SJCRH30 (cell line): Measurements from ENCODE around the gene TREML1. TPM values are rescaled to one million over a fixed set of nuclear protein-coding genes. Genes with fewer than 3 reads are reported as not detected.

Experiments
- DNase-seq, 2 experiments: peaks; one replicate each; pipeline ENCODE4 v3.0.0-alpha.2; 2015 to 2020
- H3K27ac ChIP-seq: fragments of 250-450 bp; sonication (Bioruptor Pico); 2 replicates; pipeline ENCODE4 v1.5.1; 2020; ENCODE audit warnings: mild to moderate bottlenecking, moderate library complexity
- H3K27me3 ChIP-seq: fragments of 250-450 bp; sonication (Bioruptor Pico); 2 replicates; pipeline ENCODE4 v1.5.1; 2020; ENCODE audit warnings: mild to moderate bottlenecking, moderate library complexity
- H3K36me3 ChIP-seq: fragments of 250-450 bp; sonication (Bioruptor Pico); 2 replicates; pipeline ENCODE4 v1.5.1; 2020; ENCODE audit warnings: mild to moderate bottlenecking, moderate library complexity
- H3K4me1 ChIP-seq: fragments of 250-450 bp; sonication (Bioruptor Pico); 2 replicates; pipeline ENCODE4 v1.5.1; 2020; ENCODE audit warnings: mild to moderate bottlenecking, moderate library complexity
- H3K4me3 ChIP-seq: fragments of 250-450 bp; sonication (Bioruptor Pico); 2 replicates; pipeline ENCODE4 v1.5.1; 2020; ENCODE audit warnings: mild to moderate bottlenecking, moderate library complexity
- H3K9me3 ChIP-seq: fragments of 250-450 bp; sonication (Bioruptor Pico); replicated peaks from 2 replicates; pipeline ENCODE4 v1.5.1; 2020; ENCODE audit warnings: mild to moderate bottlenecking, moderate library complexity
- total RNA-seq: library from RNA; depleted of rRNA; stranded (reverse); fragments of >200 nt; shearing (Covaris generic); gene quantifications from 2 replicates; pipeline ENCODE4 v1.2.3, GENCODE V29; 2014

TREML1 gene
- total RNA-seq, 1 experiment from 2014 or later, result not detected

- H3K9me3 ChIP-seq, result no peaks in the 10 kb centered on the region
- no peaks in the 10 kb centered on the region for H3K27me3 ChIP-seq
- H3K4me1 ChIP-seq, result peaks cover 16% of the 10 kb centered on the region
- no peak for DNase-seq
- no peaks in the 10 kb centered on the region for H3K36me3 ChIP-seq
- H3K27ac ChIP-seq, result no peak overlapping the region
- H3K4me3 ChIP-seq, result no peak overlapping the region
Measured at GRCh38 chr6:41164551-41165120, 10.5 kb upstream of the TREML1 start.

GRCh38 chr6:41163419-41163717 is 9.2 kb upstream of the TREML1 start:
- Histone ChIP-seq H3K4me3 (no peak overlapping the region), H3K27ac (no peak overlapping the region), H3K9me3 (no peaks in the 10 kb centered on the region), H3K27me3 (no peaks in the 10 kb centered on the region), H3K36me3 (no peaks in the 10 kb centered on the region), H3K4me1 (peaks cover 27% of the 10 kb centered on the region)
- DNase-seq, result peak; percentile 51 to 69

GRCh38 chr6:41162687-41163418 is 8.7 kb upstream of the TREML1 start, which contains the start of gene TREM2:
TSS of gene TREM2 (minus strand) at chr6:41163116. CDS start at chr6:41163082, 34 bp downstream.
- no peaks in the 10 kb centered on the region for H3K27me3 ChIP-seq
- no peak for DNase-seq
- H3K4me3 ChIP-seq, result no peak within 1 kb of the TSS

GRCh38 chr6:41161851-41162552 is 7.9 kb upstream of the TREML1 start:
- no peak overlapping the region for H3K27ac ChIP-seq
- H3K4me3 ChIP-seq, result no peak overlapping the region
- no peaks in the 10 kb centered on the region for H3K36me3 ChIP-seq
- H3K27me3 ChIP-seq, result no peaks in the 10 kb centered on the region
- H3K4me1 ChIP-seq, result peaks cover 29% of the 10 kb centered on the region
- H3K9me3 ChIP-seq, result no peaks in the 10 kb centered on the region
- no peak for DNase-seq

More at GRCh38 chr6:41162687-41163418, 8.7 kb upstream of the TREML1 start, which contains the start of gene TREM2:
- Histone ChIP-seq H3K27ac (no peak within 1 kb of the TSS), H3K4me1 (peaks cover 29% of the 10 kb centered on the region), H3K36me3 (no peaks in the 10 kb centered on the region), H3K9me3 (no peaks in the 10 kb centered on the region)

GRCh38 chr6:41161380-41161779 is 7.2 kb upstream of the TREML1 start:
- no peak overlapping the region for H3K4me3 ChIP-seq
- H3K27ac ChIP-seq, result no peak overlapping the region
- DNase-seq, result no peak
- H3K4me1 ChIP-seq, result peaks cover 29% of the 10 kb centered on the region
- no peaks in the 10 kb centered on the region for H3K36me3 ChIP-seq
- no peaks in the 10 kb centered on the region for H3K27me3 ChIP-seq
- no peaks in the 10 kb centered on the region for H3K9me3 ChIP-seq

- no peak overlapping the region for H3K4me3 ChIP-seq
- no peaks in the 10 kb centered on the region for H3K27me3 ChIP-seq
- H3K4me1 ChIP-seq, result peaks cover 29% of the 10 kb centered on the region
- no peak overlapping the region for H3K27ac ChIP-seq
- no peak for DNase-seq
- H3K36me3 ChIP-seq, result no peaks in the 10 kb centered on the region
- H3K9me3 ChIP-seq, result no peaks in the 10 kb centered on the region
Measured at GRCh38 chr6:41160933-41161332, 6.8 kb upstream of the TREML1 start.

GRCh38 chr6:41159415-41160082 is 5.4 kb upstream of the TREML1 start:
- Histone ChIP-seq H3K27me3 (no peaks in the 10 kb centered on the region), H3K27ac (peak overlapping the region; percentile 52), H3K4me1 (peaks cover 38% of the 10 kb centered on the region), H3K4me3 (no peak overlapping the region), H3K36me3 (no peaks in the 10 kb centered on the region), H3K9me3 (no peaks in the 10 kb centered on the region)
- peak; percentile 80 to 86 for DNase-seq

- DNase-seq, result no peak
- no peaks in the 10 kb centered on the region for H3K36me3 ChIP-seq
- no peaks in the 10 kb centered on the region for H3K27me3 ChIP-seq
- no peaks in the 10 kb centered on the region for H3K9me3 ChIP-seq
- no peak overlapping the region for H3K4me3 ChIP-seq
- H3K4me1 ChIP-seq, result peaks cover 33% of the 10 kb centered on the region
- no peak overlapping the region for H3K27ac ChIP-seq
Measured at GRCh38 chr6:41157323-41157722, 3.2 kb upstream of the TREML1 start.

- H3K9me3 ChIP-seq, result no peaks in the 10 kb centered on the region
- peaks cover 33% of the 10 kb centered on the region for H3K4me1 ChIP-seq
- no peak for DNase-seq
- no peaks in the 10 kb centered on the region for H3K27me3 ChIP-seq
- no peak overlapping the region for H3K27ac ChIP-seq
- no peaks in the 10 kb centered on the region for H3K36me3 ChIP-seq
- H3K4me3 ChIP-seq, result no peak overlapping the region
Measured at GRCh38 chr6:41156771-41157170, 2.6 kb upstream of the TREML1 start.

GRCh38 chr6:41156001-41156400 is 1.9 kb upstream of the TREML1 start:
- no peak for DNase-seq
- H3K9me3 ChIP-seq, result no peaks in the 10 kb centered on the region
- no peak overlapping the region for H3K4me3 ChIP-seq
- H3K36me3 ChIP-seq, result no peaks in the 10 kb centered on the region
- no peaks in the 10 kb centered on the region for H3K27me3 ChIP-seq
- peaks cover 33% of the 10 kb centered on the region for H3K4me1 ChIP-seq
- no peak overlapping the region for H3K27ac ChIP-seq

- Histone ChIP-seq H3K36me3 (no peaks in the 10 kb centered on the region), H3K27ac (no peak overlapping the region), H3K4me1 (peaks cover 32% of the 10 kb centered on the region), H3K9me3 (no peaks in the 10 kb centered on the region), H3K4me3 (no peak overlapping the region), H3K27me3 (no peaks in the 10 kb centered on the region)
- DNase-seq, result peak; percentile 43 to 61
Measured at GRCh38 chr6:41155132-41155805, 1.1 kb upstream of the TREML1 start.

GRCh38 chr6:41153451-41153850 is 696 bp downstream of the TREML1 start:
- H3K36me3 ChIP-seq, result no peaks in the 10 kb centered on the region
- H3K4me1 ChIP-seq, result peaks cover 15% of the 10 kb centered on the region
- no peak overlapping the region for H3K4me3 ChIP-seq
- no peak overlapping the region for H3K27ac ChIP-seq
- no peaks in the 10 kb centered on the region; the same call in 1 of the 2 replicates for H3K9me3 ChIP-seq
- no peaks in the 10 kb centered on the region for H3K27me3 ChIP-seq
- DNase-seq, result no peak

- H3K27ac ChIP-seq, result no peak overlapping the region
- no peaks in the 10 kb centered on the region; the same call in 1 of the 2 replicates for H3K9me3 ChIP-seq
Measured at GRCh38 chr6:41150671-41151070, 3.5 kb downstream of the TREML1 start.

GRCh38 chr6:41147917-41148316 is 6.2 kb downstream of the TREML1 start:
- Histone ChIP-seq H3K36me3 (no peaks in the 10 kb centered on the region), H3K9me3 (no peaks in the 10 kb centered on the region; the same call in 1 of the 2 replicates), H3K27ac (no peak overlapping the region), H3K27me3 (no peaks in the 10 kb centered on the region), H3K4me3 (no peak overlapping the region), H3K4me1 (no peaks in the 10 kb centered on the region)
- DNase-seq, result no peak

More at GRCh38 chr6:41150671-41151070, 3.5 kb downstream of the TREML1 start:
- Histone ChIP-seq H3K27me3 (no peaks in the 10 kb centered on the region), H3K4me1 (peaks cover 12% of the 10 kb centered on the region), H3K4me3 (no peak overlapping the region), H3K36me3 (no peaks in the 10 kb centered on the region)
- no peak for DNase-seq
